GM12878 (cell line): Measurements from ENCODE around the gene SNTN. TPM values are rescaled to one million over a fixed set of nuclear protein-coding genes. Genes with fewer than 3 reads are reported as not detected.

ENCODE experiments used
- ATAC-seq: fragments of 200-7000 bp; cut with Tn5 transposase; 3 replicates; pipeline ENCODE4 v1.9.1; 2020; ENCODE audit warnings: mild to moderate bottlenecking, moderate library complexity
- BruUV-seq: library from RNA; stranded (reverse); fragments of 400-500 nt; replicated peaks from 2 replicates; lab custom pipeline; 2021; lab: Mats Ljungman, UMichigan
- CTCF ChIA-PET: fragments of 300-600 bp; sonication (Branson Sonifier 250); formaldehyde crosslinking; extraction: SDS; loops from one replicate; lab custom pipeline; 2021; ENCODE audit warnings: inconsistent platforms; lab: Yijun Ruan, JAX
- POLR2A ChIA-PET: fragments of 350-600 bp; formaldehyde crosslinking; extraction: SDS; loops from one replicate; lab custom pipeline; 2021; ENCODE audit warnings: inconsistent platforms; lab: Charles Lee
- RAD21 ChIA-PET: fragments of 300-600 bp; sonication (Branson Sonifier 250); formaldehyde crosslinking; loops from one replicate; lab custom pipeline; 2023; ENCODE audit warnings: antibody characterized with exemption; ENCODE audit not compliant: unreplicated experiment; lab: Charles Lee
- SMC1A ChIA-PET: fragments of 300-600 bp; sonication (Branson Sonifier 250); formaldehyde crosslinking; loops from one replicate; lab custom pipeline; 2023; ENCODE audit not compliant: unreplicated experiment, uncharacterized antibody; lab: Charles Lee
- DNase-seq: peaks from one replicate; pipeline ENCODE4 v3.0.0-alpha.2; 2011; ENCODE audit warnings: low read depth, low spot score
- FAIRE-seq: peaks from 3 replicates; lab custom pipeline; 2011; peaks lifted over from hg19 to GRCh38; lab: Jason Lieb, UNC
- H2AFZ ChIP-seq: 2 replicates; pipeline ENCODE4 v1.6.0; 2011; ENCODE audit warnings: low read depth, low read length, control low read depth; ENCODE audit not compliant: control insufficient read depth
- H3K27ac ChIP-seq: 2 replicates; pipeline ENCODE4 v1.5.1; 2011; ENCODE audit warnings: control low read depth; ENCODE audit not compliant: control insufficient read depth, insufficient read depth
- H3K27me3 ChIP-seq, 2 experiments: replicated peaks in 1 of 2; 2 replicates each; pipeline versions ENCODE4 v1.6.0 to v1.6.1; 2011; ENCODE audit warnings: low read length in 1 of 2; ENCODE audit not compliant: control insufficient read depth in 2 of 2, insufficient read depth in 2 of 2
- H3K36me3 ChIP-seq, 2 experiments: 2 replicates each; pipeline ENCODE4 v1.5.1; 2011; ENCODE audit warnings: low read length in 1 of 2; ENCODE audit not compliant: control insufficient read depth in 2 of 2, insufficient read depth in 2 of 2
- H3K4me1 ChIP-seq: 2 replicates; pipeline ENCODE4 v1.6.1; 2011; ENCODE audit warnings: mild to moderate bottlenecking, low read length, moderate library complexity, mixed read lengths; ENCODE audit not compliant: control insufficient read depth, insufficient read depth
- H3K4me2 ChIP-seq: 2 replicates; pipeline ENCODE4 v1.6.0; 2011; ENCODE audit warnings: control low read depth; ENCODE audit not compliant: control insufficient read depth, insufficient read depth
- H3K4me3 ChIP-seq: fragments of 200-600 bp; sonication (generic); 2 replicates; pipeline ENCODE4 v1.5.1; 2016
- H3K79me2 ChIP-seq: 2 replicates; pipeline ENCODE4 v1.6.0; 2011; ENCODE audit warnings: low read length; ENCODE audit not compliant: control insufficient read depth, insufficient read depth
- H3K9ac ChIP-seq: 2 replicates; pipeline ENCODE4 v1.8.0; 2011; ENCODE audit warnings: low read length, control low read depth, mixed read lengths; ENCODE audit not compliant: control insufficient read depth, insufficient read depth
- H3K9me3 ChIP-seq: replicated peaks from 3 replicates; pipeline ENCODE4 v1.5.1; 2011; ENCODE audit warnings: mild to moderate bottlenecking, low read length; ENCODE audit not compliant: control insufficient read depth, insufficient read depth
- H4K20me1 ChIP-seq: 2 replicates; pipeline ENCODE4 v1.6.0; 2011; ENCODE audit not compliant: control insufficient read depth, insufficient read depth
- ATF2 ChIP-seq: IDR thresholded peaks from 2 replicates; pipeline ENCODE4 v1.6.1; 2012; ENCODE audit warnings: low read length, inconsistent platforms
- ATF3 ChIP-seq: IDR thresholded peaks from 2 replicates; pipeline ENCODE4 v1.6.1; 2011; ENCODE audit warnings: low read depth, mild to moderate bottlenecking, low read length, moderate library complexity, borderline replicate concordance; ENCODE audit errors: extremely low read depth
- BRCA1 ChIP-seq: IDR thresholded peaks from 2 replicates; pipeline ENCODE4 v1.6.1; 2011; ENCODE audit warnings: low read depth, low read length, improper control_type of control experiment
- CHD4 ChIP-seq: fragments of 200-600 bp; sonication (generic); IDR thresholded peaks from 2 replicates; pipeline ENCODE4 v1.6.1; 2016; ENCODE audit warnings: mild to moderate bottlenecking
- FOS ChIP-seq: IDR thresholded peaks from 3 replicates; pipeline ENCODE4 v1.6.1; 2011; ENCODE audit warnings: borderline replicate concordance; ENCODE audit not compliant: insufficient read length; ENCODE audit errors: extremely low read depth
- FOXK2 ChIP-seq: fragments of 450-650 bp; IDR thresholded peaks from 2 replicates; pipeline ENCODE4 v1.6.1; 2017; ENCODE audit warnings: mild to moderate bottlenecking, moderate library complexity
- IKZF2 ChIP-seq, 2 experiments: fragments of 450-650 bp; IDR thresholded peaks; 2 replicates each; pipeline ENCODE4 v1.6.1; 2017; ENCODE audit warnings: mild to moderate bottlenecking in 2 of 2, moderate library complexity in 2 of 2
- PAX8 ChIP-seq: fragments of 450-650 bp; IDR thresholded peaks from 2 replicates; pipeline ENCODE4 v1.6.1; 2017; ENCODE audit warnings: mild to moderate bottlenecking, moderate library complexity
- PKNOX1 ChIP-seq: fragments of 450-650 bp; IDR thresholded peaks from 2 replicates; pipeline ENCODE4 v1.6.1; 2016; ENCODE audit warnings: mild to moderate bottlenecking
- POU2F2 ChIP-seq: IDR thresholded peaks from 3 replicates; pipeline ENCODE4 v1.6.1; 2011; ENCODE audit warnings: low read depth, mild to moderate bottlenecking, low read length, borderline replicate concordance
- RAD51 ChIP-seq: fragments of 450-650 bp; IDR thresholded peaks from 2 replicates; pipeline ENCODE4 v1.6.1; 2016; ENCODE audit warnings: moderate library complexity, mild to moderate bottlenecking, inconsistent platforms
- RELA ChIP-seq: fragments of 450-650 bp; IDR thresholded peaks from 2 replicates; pipeline ENCODE4 v1.8.0; 2014; ENCODE audit warnings: borderline replicate concordance; ENCODE audit not compliant: partially characterized antibody
- SMARCA5 ChIP-seq: fragments of 450-650 bp; IDR thresholded peaks from 2 replicates; pipeline ENCODE4 v1.6.1; 2017; ENCODE audit warnings: mild to moderate bottlenecking
- SP1 ChIP-seq: IDR thresholded peaks from one replicate; pipeline ENCODE4 v1.6.1; 2011; ENCODE audit warnings: low read depth, low read length
- TCF12 ChIP-seq: IDR thresholded peaks from 2 replicates; pipeline ENCODE4 v1.6.1; 2011; ENCODE audit warnings: low read depth, mild to moderate bottlenecking, low read length
- ZBTB11 ChIP-seq: fragments of 450-650 bp; formaldehyde crosslinking; IDR thresholded peaks from 2 replicates; pipeline ENCODE4 v1.5.0; 2022; ENCODE audit warnings: mild to moderate bottlenecking, missing genetic modification characterization
- ZNF207 ChIP-seq: fragments of 450-650 bp; IDR thresholded peaks from 2 replicates; pipeline ENCODE4 v1.6.1; 2014; ENCODE audit warnings: antibody characterized with exemption, mild to moderate bottlenecking, borderline replicate concordance
- ZZZ3 ChIP-seq: IDR thresholded peaks from 2 replicates; pipeline ENCODE4 v1.6.1; 2011; ENCODE audit warnings: low read depth; ENCODE audit not compliant: control insufficient read depth, insufficient read length
- WGBS: methylation state at CpG from one replicate; pipeline ENCODE4 v1.1.6; 2016; ENCODE audit warnings: low lambda C conversion rate; ENCODE audit not compliant: insufficient replicate concordance, insufficient coverage; ENCODE audit errors: missing lambda C conversion rate; 5-methylcytosine and 5-hydroxymethylcytosine counted together
- in situ Hi-C: fragments of 300-500 bp; cut with MboI; formaldehyde crosslinking; loops from 9 replicates; pipeline ENCODE4 v1.14.3; 2018; ENCODE audit warnings: mixed read lengths
- intact Hi-C: fragments of 100-400 bp; cut with micrococcal nuclease; formaldehyde crosslinking; loops from one replicate; pipeline ENCODE4 v1.14.2; 2022; ENCODE audit not compliant: unreplicated experiment
- polyA plus RNA-seq, 11 experiments: library from polyadenylated mRNA; depleted of rRNA in 4 of 11; unstranded in 6 of 11; stranded (reverse) in 5 of 11; fragments of >200 nt; fragmentation: Nextera tagmentation in 4 of 11; fragmentation: Illumina TruSeq in 1 of 11; extraction: Ambion mirVana in 4 of 11; extraction: Trizol in 1 of 11; gene quantifications; 1 replicate in 1 of 11; 2 replicates in 10 of 11; pipeline versions ENCODE4 v1.2.1 to v1.2.3, GENCODE V29; 2011 to 2016; ENCODE audit warnings: inconsistent platforms in 2 of 11, missing spikeins in 2 of 11, low read depth in 1 of 11
- total RNA-seq, 4 experiments: library from RNA; depleted of rRNA in 3 of 4; stranded (reverse); fragments of >200 nt in 3 of 4; fragmentation: Illumina TruSeq in 1 of 4; extraction: Trizol in 1 of 4; gene quantifications; 2 replicates each; pipeline versions ENCODE4 v1.2.1 to v1.2.3, GENCODE V29; 2013 to 2021

SNTN gene
- total and polyA plus RNA-seq, 10 of the 15 experiments (the other 5 are each of a cell fraction or from before 2014, with no cell fraction given) = not detected

GRCh38 chr3:63654931-63655330 is 2.5 kb downstream of the SNTN start:
- H3K27ac ChIP-seq = no peak overlapping the region
- BruUV-seq = no TSS peak
- no peak overlapping the region for H3K9ac ChIP-seq
- intact Hi-C loops = no loop called here
- ChIA-PET CTCF (no interaction called here), RAD21 (no interaction called here), SMC1A (no interaction called here), POLR2A (no interaction called here)
- TF ChIP-seq ZBTB11 (CRISPR knock-in tag) = no peak
- TF ChIP-seq PKNOX1 = no peak
- TF ChIP-seq ATF3 = no peak
- no peak for TF ChIP-seq POU2F2
- no peak for TF ChIP-seq RAD51
- no peak for TF ChIP-seq BRCA1
- TF ChIP-seq CHD4 = no peak
- no peak for TF ChIP-seq ATF2
- TF ChIP-seq FOS = no peak
- no peak for TF ChIP-seq SP1
- TF ChIP-seq FOXK2 = no peak
- no peak for TF ChIP-seq ZNF207
- TF ChIP-seq IKZF2 (IDR thresholded peaks at IDR 0.05) = no peak
- TF ChIP-seq RELA = no peak
- no peak for TF ChIP-seq SMARCA5
- no peak for TF ChIP-seq TCF12
- no peak for TF ChIP-seq ZZZ3
- no peak for TF ChIP-seq PAX8
- in situ Hi-C loops = no loop called here
- FAIRE-seq (no peak), DNase-seq (no peak), ATAC-seq (no peak)
- H3K27me3 ChIP-seq = no peaks in the 10 kb centered on the region
- H3K9me3 ChIP-seq = no peaks in the 10 kb centered on the region
- no peak overlapping the region for H2AFZ ChIP-seq
- H3K4me1 ChIP-seq = no peaks in the 10 kb centered on the region
- H3K36me3 ChIP-seq = no peaks in the 10 kb centered on the region
- H4K20me1 ChIP-seq = no peaks in the 10 kb centered on the region
- 25% methylated on average over 5 of the region's 5 CpGs for WGBS
- H3K4me2 ChIP-seq = no peak overlapping the region
- H3K4me3 ChIP-seq = no peak overlapping the region
- no peaks in the 10 kb centered on the region for H3K79me2 ChIP-seq
